ENCODE data around the gene SNN. TPM values are rescaled to one million over a fixed set of nuclear protein-coding genes. Genes with fewer than 3 reads are reported as not detected.

SNN gene
- total and polyA plus RNA-seq, 7 donors = 5.1 to 15.3 (median 13.0) TPM

GRCh38 chr16:11707679-11708197, 39.5 kb downstream of the SNN start:
- 98% methylated on average over 4 of the region's 4 CpGs for WGBS, 2 donors
- no peak overlapping the region for H3K27ac ChIP-seq
- H3K36me3 ChIP-seq = peaks cover 0 to 30% (median 0%) of the 10 kb centered on the region in 4 donors
- H3K4me1 ChIP-seq = peaks cover 0 to 12% (median 8%) of the 10 kb centered on the region in 4 donors
- H3K4me3 ChIP-seq = no peak overlapping the region
- no peak for DNase-seq
- intact Hi-C loops (cut with DNase I) = no loop called here
- H3K27me3 ChIP-seq = no peaks in the 10 kb centered on the region
- H3K9me3 ChIP-seq = no peaks in the 10 kb centered on the region
- TF ChIP-seq POLR2AphosphoS5 (IDR thresholded peaks at IDR 0.05) (no peak), CTCF (IDR thresholded peaks at IDR 0.05) (no peak), POLR2A (IDR thresholded peaks at IDR 0.05) (no peak)

GRCh38 chr16:11708421-11708820, 40.2 kb downstream of the SNN start:
- TF ChIP-seq EP300 (IDR thresholded peaks at IDR 0.05) = no peak
- TF ChIP-seq CTCF (IDR thresholded peaks at IDR 0.05) = no peak
- TF ChIP-seq POLR2A (IDR thresholded peaks at IDR 0.05) = no peak
- no peak for TF ChIP-seq POLR2AphosphoS5 (IDR thresholded peaks at IDR 0.05)
- H3K9me3 ChIP-seq = no peaks in the 10 kb centered on the region
- peaks cover 0 to 30% (median 0%) of the 10 kb centered on the region in 4 donors for H3K36me3 ChIP-seq
- intact Hi-C loops (cut with DNase I) = no loop called here
- DNase-seq = no peak
- H3K27me3 ChIP-seq = no peaks in the 10 kb centered on the region
- H3K4me3 ChIP-seq = no peak overlapping the region
- H3K27ac ChIP-seq = no peak overlapping the region
- 96 to 98% methylated on average over 1 of the region's 1 CpG for WGBS, 2 donors
- peaks cover 0 to 12% (median 8%) of the 10 kb centered on the region in 4 donors for H3K4me1 ChIP-seq

- WGBS, 2 donors = 81 to 92% methylated on average over 4 of the region's 4 CpGs
- intact Hi-C loops (cut with DNase I) = loop anchor here (5.0 kb wide), 2 partner anchors 39 to 69 kb away; no protein-coding TSS in a partner anchor
- peaks cover 0 to 24% (median 0%) of the 10 kb centered on the region in 4 donors for H3K36me3 ChIP-seq
These were observed 43.4 kb downstream of the SNN start for GRCh38 chr16:11711662-11712061.

GRCh38 chr16:11712122-11712521, 43.9 kb downstream of the SNN start:
- WGBS, 2 donors = 95% methylated on average over 3 of the region's 3 CpGs
- Histone ChIP-seq H3K27ac (no peak overlapping the region), H3K4me1 (peaks cover 0 to 27% (median 22%) of the 10 kb centered on the region in 4 donors), H3K9me3 (no peaks in the 10 kb centered on the region), H3K36me3 (peaks cover 0 to 24% (median 0%) of the 10 kb centered on the region in 4 donors), H3K27me3 (no peaks in the 10 kb centered on the region), H3K4me3 (no peak overlapping the region)
- no peak for DNase-seq
- intact Hi-C loops (cut with DNase I) = loop anchor here (5.0 kb wide), 2 partner anchors 40 to 70 kb away; no protein-coding TSS in a partner anchor
- TF ChIP-seq POLR2AphosphoS5 (IDR thresholded peaks at IDR 0.05) (no peak), CTCF (IDR thresholded peaks at IDR 0.05) (no peak), POLR2A (IDR thresholded peaks at IDR 0.05) (no peak), EP300 (IDR thresholded peaks at IDR 0.05) (no peak)

More at GRCh38 chr16:11711662-11712061, 43.4 kb downstream of the SNN start:
- Histone ChIP-seq H3K4me3 (no peak overlapping the region), H3K27me3 (no peaks in the 10 kb centered on the region), H3K4me1 (peaks cover 0 to 22% (median 17%) of the 10 kb centered on the region in 4 donors), H3K9me3 (no peaks in the 10 kb centered on the region), H3K27ac (no peak overlapping the region)
- no peak for DNase-seq
- TF ChIP-seq POLR2A (IDR thresholded peaks at IDR 0.05) (no peak), CTCF (IDR thresholded peaks at IDR 0.05) (no peak), POLR2AphosphoS5 (IDR thresholded peaks at IDR 0.05) (no peak), EP300 (IDR thresholded peaks at IDR 0.05) (no peak)

Measured in sigmoid colon (tissue), 7 donors.